GM08714 (cell line): ENCODE data around the gene PADI1.

Source experiments
- H3K4me3 ChIP-seq: fragments of 200-500 bp; sonication (Bioruptor generic); 2 replicates; pipeline ENCODE4 v1.5.1; 2014; ENCODE audit warnings: mild to moderate bottlenecking, low read length, inconsistent platforms
- ZNF274 ChIP-seq: IDR thresholded peaks from 2 replicates; pipeline ENCODE4 v1.6.1; 2012; ENCODE audit warnings: mild to moderate bottlenecking, low read depth, low read length

Gene PADI1

DNA sequence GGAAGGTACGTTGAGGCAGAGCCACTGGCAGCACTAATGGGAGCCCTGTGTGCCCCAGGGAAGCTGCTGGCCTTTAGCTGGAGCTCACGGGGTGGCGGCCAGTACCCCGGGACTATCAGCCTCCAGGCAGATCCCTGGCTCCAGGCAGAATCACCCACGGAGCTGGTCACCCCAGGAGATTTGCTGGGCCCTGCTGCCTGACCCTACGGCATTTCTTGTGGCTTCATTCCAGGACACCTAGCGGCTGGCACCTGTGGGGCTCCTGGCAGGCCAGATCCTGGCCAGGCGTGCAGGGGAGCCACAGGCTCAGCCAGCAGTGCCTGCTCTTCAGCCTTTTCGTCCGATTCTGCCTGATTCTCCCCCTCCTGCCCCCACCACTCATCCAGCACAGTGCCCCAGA lies 7.1 kb downstream of the PADI1 start:
- H3K4me3 ChIP-seq: no peak overlapping the region
- no peak for TF ChIP-seq ZNF274

GRCh38 chr1:17212487-17213121 lies 7.7 kb downstream of the PADI1 start:
- no peak overlapping the region for H3K4me3 ChIP-seq
- no peak for TF ChIP-seq ZNF274

GRCh38 chr1:17213148-17213781 lies 8.3 kb downstream of the PADI1 start:
- no peak overlapping the region for H3K4me3 ChIP-seq
- TF ChIP-seq ZNF274: no peak

DNA sequence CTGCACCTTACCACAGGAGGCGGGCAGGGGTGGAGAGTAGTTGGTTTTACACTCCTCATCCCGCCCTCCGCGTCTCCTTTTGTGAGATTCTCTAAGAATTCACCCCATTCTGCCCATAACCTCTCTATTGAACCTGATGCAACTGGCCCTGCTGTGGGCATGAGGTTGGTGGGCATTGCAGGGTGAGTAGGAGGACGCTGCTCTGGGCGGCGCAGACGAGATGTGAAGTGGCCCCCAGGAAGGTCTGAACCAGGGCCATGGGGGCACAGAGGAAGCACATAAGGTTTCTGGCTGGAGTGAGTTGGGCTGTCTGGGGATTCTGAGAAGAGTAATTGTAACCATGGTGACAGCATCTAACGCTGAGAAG lies 8.8 kb downstream of the PADI1 start:
- no peak for TF ChIP-seq ZNF274
- no peak overlapping the region for H3K4me3 ChIP-seq

DNA sequence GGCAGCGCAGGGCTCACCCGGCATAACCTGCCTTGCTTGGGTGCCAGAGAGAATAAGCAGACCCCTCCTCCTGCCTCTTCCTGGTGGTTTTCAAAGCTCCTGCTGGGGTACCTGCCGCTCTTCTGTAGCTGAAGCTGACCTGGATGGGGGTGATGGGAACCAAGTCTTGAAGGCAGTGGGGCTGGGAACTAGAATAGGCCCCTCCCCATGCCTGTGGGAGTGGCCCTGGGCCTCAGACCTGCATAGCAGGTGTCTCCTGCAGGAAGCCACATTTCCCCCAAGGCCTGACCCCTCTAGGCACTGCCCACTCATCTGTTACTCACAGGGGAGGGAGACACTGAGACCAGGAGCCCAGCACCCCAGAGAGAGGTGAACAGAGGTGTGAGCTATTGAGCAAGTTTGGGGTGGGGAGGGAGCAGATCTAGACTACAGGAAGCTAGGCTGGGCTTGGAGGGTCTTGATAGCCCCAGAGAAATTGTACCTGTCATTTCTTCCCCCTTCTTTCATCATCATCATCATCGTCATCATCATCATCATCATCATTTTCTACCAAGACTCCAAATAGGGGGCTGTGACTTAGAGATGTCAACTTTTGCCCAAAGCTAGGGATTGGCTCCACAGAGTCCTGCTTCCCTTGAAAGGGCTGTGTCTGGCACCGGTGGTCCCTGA lies 10.1 kb downstream of the PADI1 start:
- no peak for TF ChIP-seq ZNF274
- no peak overlapping the region for H3K4me3 ChIP-seq

GRCh38 chr1:17215545-17215890 lies 10.6 kb downstream of the PADI1 start:
- H3K4me3 ChIP-seq: no peak overlapping the region
- TF ChIP-seq ZNF274: no peak

DNA sequence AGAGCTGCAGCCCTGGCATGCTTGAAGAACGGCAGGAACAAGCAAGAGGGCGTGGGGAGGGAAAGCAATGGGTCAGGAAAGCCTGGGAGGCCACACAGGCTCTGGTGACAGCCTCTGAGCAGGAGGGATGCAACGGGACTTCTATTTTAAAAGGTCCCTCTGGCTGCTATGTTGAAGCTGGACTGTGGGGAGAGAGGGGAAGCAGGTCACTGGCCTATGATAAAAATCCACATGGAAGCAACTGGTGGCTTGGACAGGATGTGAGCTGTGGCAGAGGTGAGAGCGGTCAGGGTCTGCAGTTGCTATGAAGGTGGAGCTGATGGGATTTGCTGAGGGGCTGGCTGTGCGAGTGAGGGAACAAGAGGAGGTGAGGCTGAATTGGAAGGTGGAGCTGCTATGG lies 11.2 kb downstream of the PADI1 start:
- no peak overlapping the region for H3K4me3 ChIP-seq
- no peak for TF ChIP-seq ZNF274

- no peak overlapping the region for H3K4me3 ChIP-seq
- no peak for TF ChIP-seq ZNF274
Measured at GRCh38 chr1:17217607-17218006, 12.7 kb downstream of the PADI1 start.

DNA sequence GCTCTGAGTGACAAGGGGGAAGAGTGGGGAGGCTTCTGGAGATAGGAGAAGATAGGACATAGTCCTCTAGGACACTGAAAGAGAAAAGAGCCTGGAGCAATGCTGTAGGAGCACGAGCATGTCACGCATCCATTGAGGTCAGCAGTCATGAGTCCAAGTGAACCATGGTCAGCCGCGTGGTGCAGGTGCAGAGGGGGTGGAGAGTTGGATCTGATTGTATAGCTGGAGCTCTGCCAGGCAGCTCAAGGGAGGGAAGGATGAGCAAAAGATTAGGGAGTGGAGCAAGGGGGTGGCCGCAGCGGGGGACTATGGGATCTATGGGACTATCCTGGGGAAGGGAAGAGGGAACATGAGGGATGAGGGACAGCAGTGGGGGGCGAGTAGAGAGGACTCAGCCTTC lies 14.0 kb downstream of the PADI1 start:
- H3K4me3 ChIP-seq: no peak overlapping the region
- no peak for TF ChIP-seq ZNF274

DNA sequence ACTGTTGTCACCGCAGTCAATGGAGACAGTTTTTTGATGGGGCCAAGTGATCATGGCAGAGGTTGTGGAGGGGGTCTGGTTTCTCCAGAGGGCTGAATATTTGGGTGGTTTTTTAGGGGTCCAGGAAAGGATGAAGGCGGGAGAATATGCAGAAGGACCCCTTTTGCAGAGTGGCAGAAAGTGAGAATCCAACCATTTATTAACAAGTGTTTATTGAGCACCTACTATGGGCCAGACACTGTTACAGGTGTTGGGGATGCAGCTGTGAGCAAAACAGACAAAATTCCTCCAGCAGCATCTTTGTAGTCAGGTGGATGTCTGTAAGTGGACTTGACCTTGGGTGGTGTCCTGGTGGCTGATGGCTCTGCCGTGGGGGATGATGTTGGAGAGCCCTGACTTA lies 15.4 kb downstream of the PADI1 start:
- no peak for TF ChIP-seq ZNF274
- no peak overlapping the region for H3K4me3 ChIP-seq

DNA sequence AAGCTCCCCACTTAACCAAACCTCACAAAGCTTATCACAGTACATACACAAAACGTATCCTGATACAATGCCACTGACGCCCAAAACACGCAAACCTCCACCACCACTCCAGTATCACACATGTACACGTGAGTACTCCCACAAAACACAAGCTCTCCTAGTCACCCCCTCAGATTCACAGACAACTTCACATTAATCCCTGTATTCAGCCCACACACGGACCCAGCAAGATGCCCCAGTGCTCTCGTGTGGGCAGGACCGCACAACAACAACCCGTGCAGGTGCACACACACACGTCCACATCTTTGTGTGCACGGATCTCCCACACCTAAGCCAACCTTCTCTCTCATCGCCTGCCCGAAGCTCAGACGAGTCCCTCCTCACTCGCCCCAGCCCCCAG lies 17.6 kb downstream of the PADI1 start:
- TF ChIP-seq ZNF274: no peak
- H3K4me3 ChIP-seq: no peak overlapping the region

DNA sequence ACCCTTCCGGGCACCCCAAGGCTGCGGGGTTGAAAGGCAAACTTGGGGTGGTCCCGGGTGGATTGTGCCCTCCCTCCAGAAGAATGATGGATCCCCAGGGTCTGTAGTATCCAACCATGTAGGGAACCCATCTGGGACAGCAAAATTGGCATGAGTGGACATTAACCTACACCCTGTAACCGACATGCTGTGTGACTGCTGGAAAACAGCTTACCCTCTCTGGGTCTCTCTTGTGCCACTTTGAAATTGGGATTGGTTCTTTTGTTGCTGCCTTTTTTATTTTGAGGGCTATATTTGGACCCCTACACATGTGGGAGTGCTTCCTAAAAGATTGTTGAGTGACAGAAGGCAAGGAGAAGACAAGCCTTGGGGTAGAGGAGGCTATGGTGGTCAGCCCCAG lies 19.5 kb downstream of the PADI1 start:
- TF ChIP-seq ZNF274: no peak
- H3K4me3 ChIP-seq: no peak overlapping the region

DNA sequence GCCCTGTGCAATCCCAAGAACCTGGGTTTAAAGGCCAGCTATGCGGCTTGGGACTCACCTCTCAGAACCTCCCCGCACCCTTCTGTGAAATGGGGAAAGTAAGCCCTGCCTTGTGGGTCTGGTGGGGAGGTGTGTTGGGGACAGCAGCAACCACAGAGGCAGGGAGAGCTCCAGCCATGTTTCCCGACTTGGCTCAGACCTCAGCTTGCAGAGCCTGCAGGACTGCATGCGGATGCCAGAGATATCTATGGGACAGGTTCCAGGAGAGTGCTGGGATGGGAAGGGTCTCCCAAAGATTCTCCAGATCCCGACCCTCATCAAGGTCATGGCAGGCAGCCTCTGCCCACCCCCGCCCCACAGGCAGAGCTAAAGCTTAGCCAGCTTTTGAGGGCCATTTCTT lies 20.2 kb downstream of the PADI1 start:
- TF ChIP-seq ZNF274: no peak

DNA sequence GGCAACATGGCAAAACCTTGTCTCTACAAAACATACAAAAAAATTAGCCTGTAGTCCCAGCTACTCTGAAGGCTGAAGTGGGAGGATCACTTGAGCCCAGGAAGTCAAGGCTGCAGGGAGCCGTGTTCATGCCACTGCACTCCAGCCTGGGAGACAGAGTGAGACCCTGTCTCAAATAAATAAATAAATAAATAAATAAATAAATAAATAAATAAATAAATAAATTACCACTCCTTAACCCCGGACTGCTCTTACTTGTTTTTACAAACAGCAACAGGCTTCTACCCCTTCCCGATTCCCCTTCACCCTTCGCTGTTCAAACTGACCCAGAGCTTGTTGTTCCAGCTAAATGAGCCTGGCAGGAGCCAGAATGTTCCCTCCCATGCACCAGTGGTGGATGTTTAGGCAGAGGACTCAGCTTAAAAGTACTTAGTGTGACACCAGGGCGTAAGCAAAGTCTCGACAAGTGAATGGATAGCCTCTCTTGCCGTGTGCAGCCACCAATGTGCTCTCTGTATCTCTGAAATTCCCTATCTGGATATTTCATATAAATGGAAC lies 22.5 kb downstream of the PADI1 start:
- TF ChIP-seq ZNF274: no peak
- no peak overlapping the region for H3K4me3 ChIP-seq

More for the DNA sequence above, 20.2 kb downstream of the PADI1 start:
- no peak overlapping the region for H3K4me3 ChIP-seq

GRCh38 chr1:17228619-17229018 lies 23.7 kb downstream of the PADI1 start:
- no peak overlapping the region for H3K4me3 ChIP-seq
- no peak for TF ChIP-seq ZNF274

- H3K4me3 ChIP-seq: no peak overlapping the region
- TF ChIP-seq ZNF274: no peak
Measured at GRCh38 chr1:17229379-17229778, 24.5 kb downstream of the PADI1 start.
